Measurements from ENCODE around the gene PARG.
"Not testable (repeated sequence)": the region's sequence is repeated elsewhere in the genome, so short reads cannot be mapped to it uniquely, and the experiment has no call there.

PARG gene

DNA sequence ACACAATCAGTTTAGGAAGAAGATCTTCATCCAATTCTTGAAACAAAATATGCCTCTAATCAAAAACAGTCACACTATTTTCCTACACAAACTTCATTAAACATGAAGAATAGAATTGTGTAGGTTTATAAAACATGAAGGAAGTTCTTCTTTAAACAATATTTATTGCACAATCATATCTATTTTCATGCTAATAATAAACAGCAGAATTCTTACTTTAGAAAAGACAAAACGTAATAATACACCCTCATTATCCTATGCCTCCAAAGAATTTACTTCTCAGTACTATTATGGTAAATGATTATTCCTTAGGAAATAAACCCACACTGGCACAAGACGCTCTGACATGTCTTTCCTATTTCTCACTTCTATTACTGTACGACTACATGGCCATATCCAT is 41.4 kb downstream of the PARG start:
- DNase-seq: not testable (repeated sequence)

DNA sequence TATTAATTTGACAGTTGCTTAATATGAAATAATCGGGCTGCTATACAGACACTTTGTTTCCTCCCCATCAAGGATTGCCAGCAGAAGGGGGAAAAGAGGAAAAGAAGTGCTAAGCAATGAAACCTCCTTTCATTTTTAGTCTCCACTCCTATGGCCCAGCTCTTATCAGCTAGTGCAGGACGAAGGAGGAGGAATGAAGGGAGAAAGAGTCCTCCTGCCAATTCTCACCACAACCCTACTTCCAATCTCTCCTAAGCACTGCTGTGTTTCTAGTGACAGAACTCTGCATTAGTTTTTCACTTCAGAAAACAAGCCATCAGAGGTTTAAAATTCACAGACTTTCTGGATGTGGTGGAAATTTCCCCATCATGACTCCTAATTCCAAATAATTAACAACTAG is 41.8 kb downstream of the PARG start:
- DNase-seq: not testable (repeated sequence)

DNA sequence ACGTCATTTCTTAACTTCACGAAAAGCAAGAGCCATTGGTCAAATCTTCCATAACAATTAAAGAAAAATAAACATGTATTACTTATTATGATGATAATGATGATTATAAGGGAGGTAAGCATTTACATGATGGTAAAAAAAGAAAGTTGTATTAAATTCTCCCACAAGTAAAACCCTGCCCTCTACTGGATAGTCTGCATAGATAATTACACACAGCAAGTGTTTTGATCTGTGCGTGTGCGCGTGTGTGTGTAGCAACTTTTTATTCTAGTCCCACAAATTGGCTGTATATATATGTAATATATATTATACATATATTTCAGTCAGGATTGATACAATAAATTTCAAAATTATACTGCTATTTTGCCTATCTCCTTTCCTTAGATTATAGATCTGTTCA is 51.8 kb downstream of the PARG start:
- not testable (repeated sequence) for DNase-seq

DNA sequence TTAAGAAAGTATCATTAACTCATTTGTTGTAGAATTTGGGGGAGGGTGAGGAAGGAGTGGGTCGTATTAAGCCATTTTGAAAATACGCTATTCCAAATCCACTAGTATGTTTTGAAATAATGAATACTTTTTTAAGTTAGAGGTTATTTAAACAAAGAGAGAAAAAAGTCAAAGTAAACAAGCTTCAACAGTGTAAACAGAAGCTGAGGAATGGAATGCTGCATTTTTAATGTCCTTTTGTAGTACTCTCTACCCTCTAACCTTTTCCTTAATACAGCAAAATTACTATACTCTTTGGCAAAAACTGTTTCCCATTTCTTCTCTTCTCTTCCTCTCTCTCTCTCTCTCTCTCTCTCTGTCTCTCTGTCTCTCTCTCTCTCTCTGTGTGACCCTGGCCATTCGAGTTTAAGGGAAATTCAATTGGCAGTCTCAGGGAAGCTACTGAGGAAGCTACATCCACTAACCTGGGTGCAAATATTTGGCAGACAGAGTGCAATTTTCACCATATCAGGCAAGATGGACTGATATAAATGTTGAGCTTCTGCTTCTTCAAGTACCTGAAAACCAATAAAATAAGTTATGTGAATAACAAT is 57.0 kb downstream of the PARG start:
- not testable (repeated sequence) for DNase-seq

DNA sequence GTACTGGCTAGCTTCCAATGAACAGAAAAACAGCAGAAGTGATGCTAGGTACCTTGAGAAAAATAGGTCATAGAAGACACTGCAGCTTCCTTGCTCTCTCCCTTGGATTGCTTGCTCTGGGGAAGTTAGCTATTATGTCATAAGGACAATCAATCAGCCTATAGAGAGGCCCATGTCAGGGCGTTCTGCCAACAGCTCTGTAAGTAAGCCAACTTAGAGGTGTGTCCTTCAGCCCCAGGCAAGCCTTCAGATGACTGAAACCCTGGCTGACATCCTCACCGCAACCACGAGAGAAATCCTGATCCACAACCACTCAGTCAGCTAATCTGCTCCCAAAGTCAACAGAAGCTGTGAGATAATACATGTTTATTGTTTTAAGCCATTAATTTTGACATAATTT is 58.0 kb downstream of the PARG start:
- DNase-seq: not testable (repeated sequence)

DNA sequence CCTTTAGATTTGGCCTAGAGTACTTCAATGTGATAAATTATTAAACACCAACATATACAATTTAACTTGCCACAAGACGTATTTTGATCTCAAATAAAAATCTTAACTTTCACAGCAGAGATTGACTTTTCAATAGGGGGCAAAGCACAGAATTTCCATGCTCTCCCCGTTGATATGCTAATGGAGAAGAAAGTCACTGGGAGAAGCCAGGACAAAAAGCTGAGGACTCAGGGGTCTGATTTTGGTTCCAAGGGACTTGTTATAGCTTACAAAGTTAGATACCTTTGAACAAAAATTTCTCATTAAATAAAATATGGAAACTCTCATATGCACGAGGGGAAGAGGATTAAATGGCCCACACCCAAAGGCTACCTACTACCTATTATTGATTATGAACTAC is 59.5 kb downstream of the PARG start:
- DNase-seq: not testable (repeated sequence)

DNA sequence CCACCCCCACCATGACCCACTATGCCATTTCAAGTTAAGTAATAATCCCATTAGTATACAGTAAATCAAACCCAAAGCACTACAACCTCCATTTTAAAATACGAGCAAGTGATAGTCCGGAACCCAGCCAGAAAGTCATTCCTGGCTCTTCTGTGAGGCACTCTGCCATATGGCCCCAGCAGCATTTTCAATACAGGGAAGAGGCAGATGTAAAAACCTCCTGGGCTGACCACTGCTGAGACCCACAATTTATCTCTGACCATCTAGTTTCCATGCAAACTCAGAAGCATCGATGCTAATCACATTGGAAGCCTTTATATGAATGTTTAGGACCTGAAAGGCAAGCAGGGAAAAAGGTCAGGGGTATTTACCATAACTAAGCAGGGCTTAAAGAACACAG is 69.1 kb downstream of the PARG start:
- DNase-seq: not testable (repeated sequence)

DNA sequence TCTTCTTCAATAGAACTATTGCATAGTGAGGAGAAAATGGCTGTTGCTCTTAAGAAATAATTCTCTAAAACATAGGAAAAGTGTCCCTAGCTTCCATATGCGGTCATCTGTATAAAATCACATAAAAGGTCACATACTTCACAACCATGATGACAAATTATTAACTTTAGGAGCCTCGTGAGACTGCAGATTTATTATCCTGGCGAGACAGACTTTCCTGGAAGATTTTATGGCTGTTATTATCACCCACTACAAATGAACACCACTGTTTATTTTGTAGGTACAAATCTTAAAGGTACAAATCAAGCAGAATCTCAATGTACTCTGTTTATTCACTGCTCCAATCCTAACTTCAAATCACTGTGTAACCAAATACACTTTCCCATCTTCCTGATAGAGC is 70.4 kb downstream of the PARG start:
- DNase-seq: not testable (repeated sequence)

DNA sequence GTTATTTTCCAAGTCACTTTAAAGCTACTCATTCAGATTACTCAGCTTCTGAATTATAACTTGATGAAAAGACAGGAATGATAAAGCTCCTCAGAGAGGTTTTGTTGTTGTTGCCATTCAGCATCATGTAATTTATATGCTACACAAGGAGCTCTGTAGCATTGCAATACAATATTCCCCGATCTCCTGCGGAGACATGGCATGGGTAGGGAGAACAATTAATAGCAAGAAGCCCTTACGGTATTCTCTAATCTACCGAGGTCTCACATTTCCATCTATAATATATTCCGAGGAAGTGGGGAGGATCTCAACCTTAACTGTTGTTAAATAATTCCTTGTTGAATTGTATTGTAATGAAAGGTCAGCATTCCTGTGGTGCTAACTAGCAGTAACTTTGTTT is 81.9 kb downstream of the PARG start:
- DNase-seq: not testable (repeated sequence)

DNA sequence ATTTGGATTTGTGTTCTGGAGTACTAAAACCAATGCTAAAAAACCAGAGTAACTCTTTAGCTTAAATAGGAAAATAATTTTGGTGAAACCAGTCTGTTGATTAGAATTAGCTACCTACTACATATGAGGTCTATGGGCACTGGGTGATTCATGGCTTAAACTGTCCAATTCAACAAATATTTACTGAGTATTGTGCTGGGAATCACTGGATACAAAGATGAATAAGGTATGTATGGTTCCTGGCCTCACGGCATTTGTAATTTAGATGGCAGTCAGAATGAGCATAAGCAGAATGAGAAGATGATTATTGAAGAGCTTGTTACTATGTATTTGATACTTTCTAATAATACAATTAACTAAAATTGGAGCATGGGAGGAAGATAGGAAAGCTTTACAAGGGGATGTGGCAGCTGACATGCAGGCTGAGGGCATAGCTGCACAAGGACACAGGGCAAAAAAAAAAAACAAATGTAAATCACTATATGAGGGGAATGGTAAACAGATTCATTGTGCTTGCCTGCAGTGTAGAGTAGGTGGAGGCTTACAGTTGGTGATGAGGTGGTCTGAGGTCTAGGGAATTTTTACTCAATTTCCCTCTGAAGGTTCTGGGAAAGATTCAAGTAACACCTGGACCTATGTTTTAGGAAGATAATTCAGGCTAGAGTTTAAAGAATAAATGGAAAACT is 83.0 kb downstream of the PARG start:
- DNase-seq: not testable (repeated sequence)

DNA sequence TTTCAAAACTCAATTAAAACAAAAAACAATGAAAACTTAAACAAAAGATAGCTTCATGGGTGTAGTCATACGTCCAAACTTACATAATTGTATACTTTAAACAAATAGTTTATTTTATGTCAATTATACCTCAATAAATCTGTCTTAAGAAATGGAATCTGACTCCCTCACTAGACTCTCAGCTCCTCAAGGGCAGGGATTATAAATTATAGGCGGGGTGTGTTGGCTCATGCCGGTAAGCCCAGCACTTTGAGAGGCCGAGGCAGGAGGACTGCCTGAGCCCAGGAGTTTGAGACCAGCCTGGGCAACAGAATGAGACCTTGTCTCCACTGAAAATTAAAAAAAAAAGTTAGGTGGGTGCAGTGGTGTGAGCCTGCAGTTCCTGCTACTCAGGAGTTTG is 92.3 kb downstream of the PARG start:
- DNase-seq: not testable (repeated sequence)

DNA sequence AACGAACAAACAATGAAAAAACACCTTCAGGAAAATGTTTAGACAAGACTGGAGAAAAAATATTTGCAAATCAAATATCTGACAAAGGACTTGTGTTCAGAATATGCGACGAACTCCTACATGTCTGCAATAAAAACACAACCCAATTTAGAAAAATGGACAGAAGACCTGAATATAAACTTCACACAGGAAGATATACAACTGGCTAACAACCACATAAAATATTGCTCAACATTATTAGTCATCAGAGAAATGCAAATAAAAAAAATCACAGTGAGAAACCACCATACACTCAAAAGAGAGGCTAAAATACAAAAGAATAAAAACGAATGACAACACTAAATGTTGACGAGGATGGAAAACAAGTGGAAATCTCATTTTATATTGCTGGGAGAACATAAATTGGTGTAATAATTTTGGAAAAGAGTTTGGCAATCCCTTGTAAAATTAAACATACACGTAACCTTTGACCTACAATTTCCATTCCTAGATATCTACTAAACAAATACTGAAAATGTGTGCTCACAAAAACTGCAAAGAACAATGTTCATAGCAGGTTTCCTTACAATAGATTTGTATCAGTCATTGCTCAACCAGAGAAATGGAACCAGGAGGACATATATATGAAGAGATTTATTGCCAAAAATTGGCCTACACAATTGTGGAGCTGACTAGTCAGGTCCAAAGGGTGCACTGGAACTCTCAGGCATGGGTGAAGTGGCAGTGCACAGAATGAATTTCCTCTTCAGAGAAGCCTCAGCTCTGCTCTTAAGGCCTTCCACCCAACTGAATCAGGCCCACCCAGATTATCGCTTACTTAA is 96.8 kb downstream of the PARG start:
- no peak for DNase-seq

DNA sequence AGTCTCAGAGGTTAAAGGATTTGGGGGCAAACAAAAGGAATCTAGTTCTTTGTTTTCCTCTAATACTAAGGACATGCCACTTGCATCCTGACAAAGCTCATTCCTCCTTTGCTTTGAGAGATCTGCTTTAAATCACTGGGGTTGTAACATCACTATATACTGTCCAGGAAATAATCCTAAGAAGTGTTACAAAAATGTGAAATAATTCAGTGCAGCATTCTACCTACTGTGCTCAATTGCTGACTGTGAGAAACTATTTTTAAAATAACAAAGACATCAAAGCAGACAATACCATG is 99.5 kb downstream of the PARG start:
- DNase-seq: not testable (repeated sequence)

DNA sequence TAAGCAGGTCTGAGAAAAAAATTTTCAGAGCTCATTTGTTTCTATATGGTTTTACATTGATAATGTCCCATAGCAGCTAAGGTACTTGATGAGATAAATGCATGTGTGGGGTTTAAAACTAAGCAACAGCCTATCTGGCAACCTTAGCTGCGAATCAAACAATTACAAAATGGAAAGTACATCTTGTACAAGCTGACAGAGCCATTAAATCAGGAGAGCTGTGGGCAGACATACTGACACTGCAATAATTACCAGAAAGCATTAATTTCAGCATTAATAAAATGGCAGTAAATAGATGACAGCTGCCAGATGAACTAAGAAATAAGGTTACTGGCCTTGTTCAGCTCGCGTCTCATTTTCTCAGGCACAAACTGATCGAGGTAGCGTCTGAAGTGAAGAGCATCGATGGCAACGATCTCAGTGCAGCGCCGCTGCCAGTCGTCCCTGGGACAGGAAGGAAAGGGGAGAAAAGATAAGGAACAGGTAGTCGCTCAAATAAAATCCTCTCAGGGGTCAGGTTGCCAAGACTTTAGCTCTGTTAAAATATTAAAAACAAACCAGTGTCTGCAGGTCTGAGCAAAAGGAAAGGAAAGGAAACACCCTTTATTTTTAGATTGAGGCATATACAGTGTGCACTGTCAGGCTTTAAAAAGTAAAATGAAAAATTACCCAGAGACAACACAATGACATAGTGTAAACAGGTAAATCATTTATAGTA is 100.1 kb downstream of the PARG start:
- DNase-seq: no peak

DNA sequence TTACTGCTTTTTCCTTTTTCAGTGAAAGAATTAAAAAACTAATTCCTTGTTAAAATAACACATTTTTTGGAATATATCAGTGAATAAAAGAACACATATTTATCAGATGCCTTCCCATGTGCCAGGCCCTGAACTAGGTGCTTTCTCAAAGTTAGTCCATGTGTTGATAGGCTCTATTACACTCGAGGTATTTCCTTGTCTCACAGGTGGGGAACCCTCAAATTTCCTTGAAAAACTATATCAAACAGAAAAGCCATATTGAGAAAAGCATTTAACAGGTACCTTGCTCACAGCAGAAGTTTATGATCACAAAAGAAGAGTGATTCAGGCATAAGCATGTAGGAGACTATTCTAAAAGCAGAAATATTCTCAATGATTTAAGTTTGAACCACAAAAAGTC is 104.1 kb downstream of the PARG start:
- DNase-seq: no peak

DNA sequence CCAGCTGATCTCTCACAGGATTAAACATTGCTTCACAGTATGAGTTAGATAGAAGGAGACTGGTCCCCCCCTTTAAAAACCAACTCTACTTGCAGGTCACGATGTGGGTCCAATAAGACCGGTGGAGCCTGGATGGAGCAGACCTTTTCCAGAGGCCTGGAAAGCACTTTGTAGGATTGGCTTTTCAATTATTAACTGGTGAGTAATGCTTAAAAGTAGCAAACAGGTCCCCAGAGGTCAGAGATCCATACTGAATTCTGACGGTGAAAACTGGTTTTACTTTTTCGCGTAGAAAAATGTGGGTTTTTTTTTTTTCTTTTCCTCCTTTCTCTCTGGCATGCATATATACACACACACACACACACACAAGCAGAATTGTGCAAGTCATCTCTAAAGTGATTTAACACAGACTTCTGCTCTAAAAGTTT is 104.8 kb downstream of the PARG start:
- DNase-seq: no peak

DNA sequence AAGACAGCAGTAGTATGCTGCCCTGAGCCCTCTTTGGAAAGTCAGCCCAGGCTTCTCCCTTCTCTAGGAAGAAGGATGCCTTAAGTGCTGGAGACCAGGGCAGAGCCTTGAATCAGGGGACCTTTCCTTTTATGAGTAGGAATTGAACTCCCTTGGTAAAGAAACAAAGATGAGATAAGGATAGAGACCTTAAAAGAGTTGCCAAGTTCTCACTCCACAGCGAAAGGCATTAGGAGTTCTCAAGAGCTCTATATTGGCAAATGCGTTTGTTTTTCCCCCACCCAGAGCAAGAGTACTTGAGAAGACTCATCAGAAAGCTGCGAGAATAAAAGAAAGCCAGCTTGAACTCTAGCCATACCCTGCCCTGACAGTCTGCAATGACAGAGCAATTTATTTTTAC is 106.9 kb downstream of the PARG start:
- no peak for DNase-seq

DNA sequence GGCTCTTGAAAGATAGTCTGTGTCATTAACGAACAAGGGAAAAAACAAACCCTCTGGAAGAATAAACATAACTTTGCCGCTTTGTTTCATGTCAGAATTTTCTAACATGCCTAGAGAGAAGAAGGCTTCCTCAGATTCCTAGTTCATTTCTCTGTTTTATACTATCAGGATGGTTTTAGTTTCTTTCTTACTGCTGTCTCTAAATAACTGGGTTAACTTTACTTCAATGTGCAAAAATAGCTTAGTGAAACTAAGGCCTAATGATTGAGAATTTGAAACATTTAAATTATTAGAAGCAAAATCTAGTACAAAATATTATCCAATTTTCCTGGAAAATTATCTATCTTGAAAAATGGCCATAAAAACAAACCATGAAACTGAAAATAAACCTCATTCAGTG is 107.6 kb downstream of the PARG start:
- no peak for DNase-seq

DNA sequence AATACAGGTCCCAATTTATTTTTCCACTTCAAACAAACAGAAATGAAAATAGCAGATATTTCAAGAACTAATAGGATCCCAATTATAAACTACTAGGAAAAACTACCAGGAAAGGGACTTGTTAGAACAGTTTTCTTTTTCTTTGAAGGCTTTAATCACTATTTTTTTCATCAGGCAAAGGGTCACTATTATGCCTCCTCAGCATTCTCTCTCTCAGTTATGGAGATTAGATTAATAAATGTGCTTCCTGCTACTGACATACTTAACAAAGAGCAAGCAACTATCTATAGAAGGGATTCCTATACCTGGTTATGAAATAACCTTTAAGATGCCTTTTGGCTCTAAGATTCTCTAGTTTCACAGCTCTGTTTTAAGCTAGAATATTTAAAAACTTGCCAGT is 108.7 kb downstream of the PARG start:
- DNase-seq: no peak

DNA sequence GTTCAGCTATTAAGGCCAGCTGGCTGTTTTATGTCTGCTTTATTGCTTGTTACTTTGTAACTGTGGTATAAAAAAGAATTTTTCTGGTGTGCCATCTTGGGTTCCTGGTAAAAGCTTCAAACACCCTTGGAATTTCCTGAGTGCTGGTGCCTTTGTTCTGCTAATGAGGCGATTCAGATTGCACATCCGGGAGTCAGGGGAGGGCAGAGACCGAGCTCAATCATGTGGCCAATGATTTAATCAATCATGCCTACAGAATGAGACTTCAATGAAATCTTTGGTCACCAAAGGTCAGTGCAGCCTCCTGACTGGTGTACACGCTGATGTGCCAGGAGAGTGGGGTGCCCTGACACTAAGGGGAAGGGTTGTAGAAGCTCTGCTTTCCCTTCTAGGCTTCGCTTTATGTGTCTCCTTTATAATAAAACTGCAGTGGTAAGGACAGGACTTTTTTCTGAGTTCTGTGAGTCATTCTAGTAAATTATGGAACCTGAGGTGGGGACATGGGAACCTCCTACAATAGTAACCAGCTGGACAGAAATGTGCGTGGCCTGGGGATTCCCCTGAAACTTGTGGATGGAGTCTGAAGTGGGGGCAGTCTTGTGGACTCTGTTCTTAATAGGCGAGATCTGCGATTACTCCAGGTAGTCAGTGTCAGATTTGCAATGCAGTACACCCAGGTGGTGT is 110.3 kb downstream of the PARG start:
- no peak for DNase-seq

DNA sequence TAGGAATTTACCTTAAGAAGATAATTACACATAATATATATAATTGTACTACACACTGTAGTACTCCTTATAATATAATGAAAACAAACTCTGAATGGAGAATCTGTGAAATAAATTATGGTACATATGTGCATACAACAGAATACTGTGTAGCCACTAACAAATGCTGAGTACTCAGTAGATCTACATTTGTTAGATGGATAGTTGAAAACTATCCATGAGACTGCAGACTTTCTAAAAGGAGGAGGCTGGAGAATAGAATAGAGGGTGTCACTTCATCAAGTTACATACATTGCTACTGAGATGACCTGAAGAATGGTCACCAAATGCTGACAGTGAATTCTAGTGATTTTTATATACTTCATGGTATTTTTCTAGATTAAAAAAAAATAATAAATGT is 111.0 kb downstream of the PARG start:
- DNase-seq: no peak

DNA sequence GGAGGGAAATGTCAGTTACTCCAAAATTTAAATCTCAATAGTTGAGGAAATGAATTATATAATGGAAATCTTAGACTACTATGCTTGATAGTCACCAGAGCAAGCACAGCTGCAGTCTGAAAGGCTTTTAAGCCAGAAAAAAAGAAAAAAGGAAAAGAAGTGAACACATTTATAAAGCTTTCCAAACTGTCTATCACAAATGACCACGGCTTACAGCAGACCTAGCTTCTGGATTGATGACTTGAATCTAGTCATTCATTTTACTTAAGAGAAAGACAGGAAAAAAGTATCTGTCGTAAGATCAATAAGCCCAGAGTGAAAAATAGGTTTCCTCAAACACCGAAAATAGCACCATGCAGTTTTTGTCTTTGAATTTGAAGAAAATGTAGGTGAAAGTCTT is 111.8 kb downstream of the PARG start:
- no peak for DNase-seq

DNA sequence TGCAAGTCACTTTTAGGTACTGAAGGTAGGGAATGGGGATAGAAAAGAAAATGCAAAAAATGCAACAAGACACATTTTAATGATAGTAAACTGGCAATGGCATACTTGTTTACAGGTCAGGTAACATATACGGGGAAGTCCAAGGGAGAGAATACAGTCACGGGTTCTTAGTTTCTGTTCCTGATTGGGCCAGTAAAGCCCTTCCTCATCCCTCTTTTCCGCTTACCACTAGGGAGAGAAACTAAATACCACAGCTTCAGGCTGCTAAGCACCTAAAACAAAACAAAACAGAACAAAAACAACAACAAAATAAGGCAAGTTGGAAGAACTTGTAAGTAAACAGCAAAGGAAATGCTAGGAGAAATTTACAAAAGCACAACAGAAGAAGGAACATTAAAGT is 114.5 kb downstream of the PARG start:
- no peak for DNase-seq
